ENCODE measurements around the gene ARPP19. TPM values are rescaled to one million over a fixed set of nuclear protein-coding genes. Genes with fewer than 3 reads are reported as not detected.

The ARPP19 gene
- total and polyA plus RNA-seq, 2 of the 4 experiments (the other 2 are of a cell fraction): 33.4 to 65.2 TPM

- H2AFZ ChIP-seq (replicated peaks; ENCODE audit: low read length, poor library complexity): peak overlapping the region; percentile 85
- H2BK15ac ChIP-seq (ENCODE audit: low read depth, low read length): no peak overlapping the region
- no TSS peak for BruUV-seq (replicated peaks)
- H3K4me2 ChIP-seq (ENCODE audit: low read depth, low read length): peak overlapping the region; percentile 86
- H3K27ac ChIP-seq (ENCODE audit: insufficient read depth, low read length): peak overlapping the region; percentile 25
- TF ChIP-seq CHD1 (IDR thresholded peaks at IDR 0.05; ENCODE audit: low read depth, low read length) (no peak), MAZ (IDR thresholded peaks at IDR 0.05; ENCODE audit: borderline replicate concordance, low read depth, low read length) (0 out of 2 replicates have a peak, but pooled peaks have one; percentile 6), RAD21 (IDR thresholded peaks at IDR 0.05; ENCODE audit: low read length) (no peak)
- H3K23ac ChIP-seq (ENCODE audit: low read depth, low read length): peak overlapping the region; percentile 13
- peak overlapping the region; percentile 27 for H2BK5ac ChIP-seq (ENCODE audit: low read depth, low read length, poor library complexity, severe bottlenecking)
- dilution Hi-C loops (cut with HindIII; ENCODE audit: low sequenced_read_pairs, unreplicated experiment) (no loop called here), intact Hi-C loops (cut with micrococcal nuclease) (loop anchor here (2.0 to 5.0 kb wide), 5 partner anchors 39 to 273 kb away; partner anchors contain the start of genes ARPP19 and ATOSA), in situ Hi-C loops (cut with MboI; ENCODE audit: low sequenced_read_pairs) (no loop called here)
- no peaks in the 10 kb centered on the region for H3K9me3 ChIP-seq (ENCODE audit: control insufficient read depth, insufficient read depth, low read length)
- peak overlapping the region; percentile 77 for H2BK120ac ChIP-seq (ENCODE audit: low read depth, low read length)
- peaks cover 8% of the 10 kb centered on the region for H3K27me3 ChIP-seq (ENCODE audit: control insufficient read depth, insufficient read depth, low read length)
- 0 out of 2 replicates have a peak, but pooled peaks cover 3% of the 10 kb centered on the region for H3K4me1 ChIP-seq (ENCODE audit: control insufficient read depth, insufficient read depth, low read length)
- DNase-seq: no peak
- peak overlapping the region; percentile 40; the same call in 1 of the 2 replicates for H3K56ac ChIP-seq (ENCODE audit: extremely low read depth, insufficient read depth, low read length)
- peak overlapping the region; percentile 57 to 75 for H4K8ac ChIP-seq (ENCODE audit: low read depth in 2 of 2, low read length in 2 of 2)
- no peaks in the 10 kb centered on the region for H3K36me3 ChIP-seq (ENCODE audit: control insufficient read depth, insufficient read depth, low read length)
- H2AK9ac ChIP-seq (replicated peaks; ENCODE audit: low read depth, low read length, poor library complexity): peak overlapping the region; percentile 38
- H4K91ac ChIP-seq (ENCODE audit: insufficient read depth, low read depth, low read length): peak overlapping the region; percentile 38; the same call in 1 of the 2 replicates
- H3K9me1 ChIP-seq (ENCODE audit: insufficient read depth, low read length): no peaks in the 10 kb centered on the region
- no peak; the same call in 1 of the 2 replicates for ATAC-seq (ENCODE audit: low read depth)
- ChIA-PET POLR2A (ENCODE audit: unreplicated experiment) (no interaction called here), CTCF (interaction anchor here (0.5 kb wide), 1 partner anchor 925 kb away, joined by 3 read pairs; no protein-coding TSS in a partner anchor)
- peak overlapping the region; percentile 69 for H3K9ac ChIP-seq (ENCODE audit: low read depth, low read length)
- H3K4ac ChIP-seq (ENCODE audit: low read depth, low read length): peak overlapping the region; percentile 71
- peak overlapping the region; percentile 75 for H3K4me3 ChIP-seq (ENCODE audit: insufficient read depth, low read depth, low read length)
- 0 out of 2 replicates have a peak, but pooled peaks cover under 1% of the 10 kb centered on the region for H4K20me1 ChIP-seq (ENCODE audit: insufficient read depth, low read length)
- WGBS, 2 experiments (ENCODE audit: extremely low coverage in 2 of 2, insufficient read length in 1 of 2): 3% methylated on average over 9 of the region's 28 CpGs; no CpG with 5 or more reads in 1 of the 2 experiments
- 0 out of 2 replicates have a peak overlapping the region, but pooled peaks have one; percentile 28 for H2BK20ac ChIP-seq (ENCODE audit: low read depth, low read length)
- peak overlapping the region; percentile 48 for H3K14ac ChIP-seq (replicated peaks; ENCODE audit: low read depth, low read length)
- H3K18ac ChIP-seq (ENCODE audit: low read depth, low read length): no peak overlapping the region; the same call in 1 of the 2 replicates
- H3K79me1 ChIP-seq (ENCODE audit: low read depth in 1 of 2, low read length in 2 of 2): peaks cover 14 to 18% of the 10 kb centered on the region in 2 experiments
- no peak overlapping the region for H2AK5ac ChIP-seq (ENCODE audit: low read depth, low read length)
- peak overlapping the region; percentile 51 for H4K5ac ChIP-seq (ENCODE audit: low read depth, low read length)
Observed at GRCh38 chr15:52529341-52529924, 39.4 kb downstream of the ARPP19 start.

All from IMR-90 (cell line).